VCaP (cell line): ENCODE data around the gene PTPRD.

Experiments
- H3K27ac ChIP-seq: fragments of 450-650 bp; 2 replicates; pipeline ENCODE4 v1.5.1; 2017
- CTCF ChIP-seq: fragments of 450-650 bp; conservative IDR thresholded peaks from 2 replicates; pipeline ENCODE4 v1.5.1; 2017; ENCODE audit warnings: mild to moderate bottlenecking, moderate library complexity

PTPRD gene

DNA sequence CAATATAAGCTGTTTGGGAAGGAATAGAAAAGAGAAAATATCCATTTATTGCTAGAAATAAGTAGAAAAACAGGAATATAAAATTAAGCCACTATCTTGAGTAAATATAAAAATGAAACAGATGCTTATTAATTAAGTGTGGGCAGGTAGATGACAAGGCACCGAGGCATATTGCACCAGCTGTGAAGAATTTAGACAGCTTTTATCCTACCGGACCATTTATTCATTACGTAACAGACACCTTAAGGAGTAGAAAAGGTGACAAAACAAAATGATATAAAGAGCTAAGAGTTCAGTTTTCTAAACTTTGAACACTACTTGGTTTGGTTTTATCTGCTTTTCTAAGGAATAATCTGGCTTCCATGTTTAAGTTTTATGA is 404.1 kb downstream of the PTPRD start:
- TF ChIP-seq CTCF: no peak
- H3K27ac ChIP-seq: no peak overlapping the region

DNA sequence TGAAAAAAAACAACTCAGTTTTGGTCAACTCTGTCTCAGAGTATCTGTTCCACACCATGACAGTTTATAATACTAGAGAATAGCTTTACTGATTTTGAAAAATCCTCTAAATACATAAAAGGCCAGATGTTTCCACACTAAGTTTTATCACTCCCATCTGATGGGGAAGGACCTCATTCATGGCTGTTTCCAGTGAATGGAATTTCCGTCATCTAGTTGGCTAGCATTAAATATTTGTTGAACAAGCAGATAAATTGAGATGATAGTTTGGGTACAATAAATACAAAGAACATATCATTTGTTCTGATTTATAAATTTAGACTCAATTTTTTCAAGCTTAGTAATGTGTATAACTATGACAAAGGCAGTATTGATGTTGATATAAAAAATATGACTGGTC is 408.5 kb downstream of the PTPRD start:
- no peak overlapping the region for H3K27ac ChIP-seq
- no peak for TF ChIP-seq CTCF

DNA sequence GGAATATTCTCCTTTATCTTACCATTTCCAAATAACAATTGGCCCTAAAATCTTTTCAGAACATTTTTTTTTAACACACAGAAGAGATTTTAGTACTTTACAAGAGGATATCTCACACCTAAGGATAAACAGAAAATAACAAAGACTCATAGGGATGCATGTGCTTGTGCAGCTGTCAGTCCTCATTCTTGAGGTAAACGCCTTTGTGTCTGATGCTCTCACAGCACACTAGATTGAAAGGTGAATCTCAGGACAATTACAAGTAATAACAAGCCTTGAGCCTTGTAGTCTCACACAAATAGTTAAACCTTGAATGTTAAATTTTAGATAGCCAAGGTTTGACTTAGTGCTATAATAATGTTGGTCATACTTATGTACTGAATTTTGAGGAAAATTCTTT is 439.2 kb downstream of the PTPRD start:
- H3K27ac ChIP-seq: no peak overlapping the region
- no peak for TF ChIP-seq CTCF

DNA sequence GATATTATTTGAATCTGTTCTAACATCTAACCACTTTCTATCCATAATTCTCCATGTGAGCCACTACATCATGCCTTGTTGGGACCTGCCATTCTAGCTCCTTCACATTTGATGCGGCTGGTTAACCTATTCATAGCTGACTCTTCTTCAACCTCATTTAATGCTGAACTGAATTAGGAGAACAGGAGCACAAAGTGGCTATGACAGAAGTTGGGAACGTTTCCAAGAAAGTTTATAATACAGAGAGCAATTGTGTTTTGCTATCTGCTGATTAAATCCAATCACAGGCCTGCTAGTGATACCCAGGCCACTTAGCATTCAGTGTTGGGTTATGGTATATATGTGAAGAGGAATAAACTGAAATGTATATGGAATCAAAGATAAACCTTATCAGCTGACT is 440.3 kb downstream of the PTPRD start:
- H3K27ac ChIP-seq: no peak overlapping the region
- no peak for TF ChIP-seq CTCF

GRCh38 chr9:10168241-10168640 is 444.6 kb downstream of the PTPRD start:
- TF ChIP-seq CTCF: no peak
- H3K27ac ChIP-seq: no peak overlapping the region

DNA sequence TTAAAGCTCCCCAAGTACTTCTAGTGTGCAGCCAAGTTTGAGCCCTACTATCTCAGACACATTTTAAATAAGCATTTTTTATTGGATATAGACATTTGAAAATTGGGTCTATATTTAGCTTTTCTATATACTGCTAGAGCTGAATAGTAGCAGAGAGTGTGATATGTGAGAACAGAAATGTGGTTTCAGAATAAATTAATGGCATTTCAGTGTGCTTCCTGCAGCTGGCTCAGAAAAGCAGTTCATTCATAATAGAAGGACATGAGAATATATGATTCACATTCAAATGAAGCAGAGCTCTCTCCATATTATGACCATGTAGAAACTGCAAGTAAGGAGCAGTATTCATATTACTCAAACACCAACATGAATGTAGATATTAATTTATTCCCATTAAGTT is 464.0 kb downstream of the PTPRD start:
- TF ChIP-seq CTCF: no peak
- no peak overlapping the region for H3K27ac ChIP-seq

DNA sequence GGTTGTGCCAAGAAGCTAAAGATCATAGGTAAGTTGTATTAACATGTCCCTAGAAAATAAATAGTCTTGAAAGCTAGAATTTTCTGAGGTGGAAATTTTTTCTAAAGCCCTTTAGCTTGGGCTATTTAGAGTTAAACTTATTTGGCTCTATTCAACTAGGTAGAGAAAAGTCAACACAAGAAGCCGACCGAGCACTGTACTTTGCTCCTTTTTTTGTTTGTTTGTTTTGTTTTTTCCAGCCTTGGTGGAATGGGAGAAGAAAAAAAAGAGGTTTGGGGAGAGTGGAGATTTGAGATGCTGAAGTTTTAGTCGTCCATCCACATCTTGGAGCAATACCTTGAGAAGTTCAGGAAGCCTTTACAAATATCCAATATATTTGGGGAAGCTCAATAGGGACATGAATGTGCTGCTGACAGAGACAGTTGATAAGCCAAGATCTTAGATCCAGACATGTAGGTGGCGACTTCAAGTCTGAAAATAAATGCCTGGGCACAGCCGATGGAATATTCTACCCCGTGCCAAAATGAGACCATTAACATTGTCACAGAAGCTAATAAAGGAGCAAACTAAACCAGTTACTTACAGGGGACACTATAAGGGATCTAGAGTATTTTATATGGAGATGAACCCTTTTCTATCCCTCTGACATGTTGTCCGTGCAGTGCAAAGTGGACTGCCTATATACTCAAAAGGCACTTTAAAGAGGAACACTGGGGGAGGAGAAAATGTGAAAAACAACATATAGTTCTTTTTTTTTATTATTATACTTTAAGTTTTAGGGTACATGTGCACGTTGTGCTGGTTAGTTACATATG is 466.1 kb downstream of the PTPRD start:
- H3K27ac ChIP-seq: no peak overlapping the region
- no peak for TF ChIP-seq CTCF
